HG03060 (cell line): ENCODE measurements around the gene WDTC1.

ENCODE experiments used
- ATAC-seq: cut with Tn5 transposase; IDR thresholded peaks from one replicate; pipeline ENCODE4 v1.9.1; 2021; ENCODE audit warnings: low read depth, moderate number of reproducible peaks; ENCODE audit not compliant: unreplicated experiment

The WDTC1 gene

DNA sequence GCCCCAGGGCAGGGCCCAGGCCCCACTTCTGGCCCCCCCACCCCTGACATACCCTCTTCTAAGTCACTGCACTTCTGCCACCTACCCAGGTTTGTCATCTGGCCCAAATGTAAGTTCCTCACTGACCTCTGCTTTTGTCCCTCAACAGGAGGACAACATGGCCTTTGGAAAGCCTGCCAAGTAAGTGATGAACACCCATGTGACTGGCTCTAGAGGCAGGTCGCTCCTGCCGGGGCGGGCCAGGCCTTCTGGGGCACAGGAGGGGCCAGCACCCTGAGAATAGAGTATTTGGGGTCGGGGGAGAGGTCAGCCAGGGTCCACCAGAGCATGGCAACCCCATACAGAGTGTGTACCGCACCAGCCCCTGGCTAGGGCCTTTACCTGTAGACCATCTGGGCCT, 97.5 kb downstream of the WDTC1 start:
- ATAC-seq: no peak

DNA sequence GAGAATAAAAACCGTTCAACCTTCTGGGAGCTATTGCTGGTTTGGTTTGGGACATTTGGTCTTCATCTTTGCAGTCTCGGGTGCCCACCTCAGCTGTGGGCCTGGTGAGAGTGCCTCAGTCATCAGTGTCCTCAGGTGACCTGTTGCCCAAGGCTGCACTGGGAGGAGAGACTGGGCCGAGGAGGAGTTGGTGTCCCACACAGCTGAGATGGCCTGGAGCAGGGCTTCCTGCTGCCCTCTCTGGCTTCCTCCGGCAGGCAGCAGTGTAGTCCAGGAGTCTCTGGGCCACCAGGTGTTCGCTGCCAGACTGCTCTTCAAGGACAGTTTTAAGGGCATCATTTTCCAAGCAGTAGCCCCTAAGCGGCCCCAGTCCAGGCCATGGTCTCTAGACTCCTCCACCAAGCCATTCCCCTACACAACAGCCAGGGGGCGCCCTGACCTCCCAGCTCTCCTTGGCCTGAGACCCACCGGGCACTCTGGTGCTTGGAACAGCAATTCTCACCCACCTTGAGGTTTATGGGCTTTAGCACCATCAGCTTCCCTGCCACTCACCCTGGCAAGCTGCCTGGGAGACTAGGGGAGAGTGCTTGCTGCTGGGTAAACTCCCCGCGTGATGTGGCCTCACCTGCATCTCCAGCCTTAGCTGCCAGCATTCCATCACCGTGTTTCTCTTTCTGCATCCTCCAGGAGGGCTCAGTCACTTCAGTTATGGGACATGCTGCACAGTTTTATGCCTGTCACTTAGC, 98.3 kb downstream of the WDTC1 start:
- ATAC-seq: no peak

DNA sequence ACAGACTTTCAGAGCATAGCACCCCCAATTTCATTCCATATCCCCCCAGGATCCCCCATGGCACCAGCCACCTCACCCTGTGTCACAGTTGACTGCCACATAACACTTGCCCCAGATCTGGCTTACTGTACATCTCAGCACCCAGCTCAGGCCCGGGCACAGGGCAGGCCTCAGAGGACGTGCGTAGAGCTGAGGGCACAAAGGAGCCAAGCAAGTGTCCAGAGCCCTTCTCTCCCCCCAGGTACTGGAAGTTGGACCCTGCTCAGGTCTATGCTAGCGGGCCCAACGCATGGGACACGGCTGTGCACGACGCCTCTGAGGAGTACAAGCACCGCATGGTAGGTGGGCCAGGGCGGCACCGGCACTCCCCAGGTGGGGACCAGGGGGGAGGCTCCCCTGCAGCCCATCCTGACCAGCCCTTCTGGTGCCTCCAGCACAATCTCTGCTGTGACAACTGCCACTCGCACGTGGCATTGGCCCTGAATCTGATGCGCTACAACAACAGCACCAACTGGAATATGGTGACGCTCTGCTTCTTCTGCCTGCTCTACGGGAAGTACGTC, 99.4 kb downstream of the WDTC1 start:
- no peak for ATAC-seq

DNA sequence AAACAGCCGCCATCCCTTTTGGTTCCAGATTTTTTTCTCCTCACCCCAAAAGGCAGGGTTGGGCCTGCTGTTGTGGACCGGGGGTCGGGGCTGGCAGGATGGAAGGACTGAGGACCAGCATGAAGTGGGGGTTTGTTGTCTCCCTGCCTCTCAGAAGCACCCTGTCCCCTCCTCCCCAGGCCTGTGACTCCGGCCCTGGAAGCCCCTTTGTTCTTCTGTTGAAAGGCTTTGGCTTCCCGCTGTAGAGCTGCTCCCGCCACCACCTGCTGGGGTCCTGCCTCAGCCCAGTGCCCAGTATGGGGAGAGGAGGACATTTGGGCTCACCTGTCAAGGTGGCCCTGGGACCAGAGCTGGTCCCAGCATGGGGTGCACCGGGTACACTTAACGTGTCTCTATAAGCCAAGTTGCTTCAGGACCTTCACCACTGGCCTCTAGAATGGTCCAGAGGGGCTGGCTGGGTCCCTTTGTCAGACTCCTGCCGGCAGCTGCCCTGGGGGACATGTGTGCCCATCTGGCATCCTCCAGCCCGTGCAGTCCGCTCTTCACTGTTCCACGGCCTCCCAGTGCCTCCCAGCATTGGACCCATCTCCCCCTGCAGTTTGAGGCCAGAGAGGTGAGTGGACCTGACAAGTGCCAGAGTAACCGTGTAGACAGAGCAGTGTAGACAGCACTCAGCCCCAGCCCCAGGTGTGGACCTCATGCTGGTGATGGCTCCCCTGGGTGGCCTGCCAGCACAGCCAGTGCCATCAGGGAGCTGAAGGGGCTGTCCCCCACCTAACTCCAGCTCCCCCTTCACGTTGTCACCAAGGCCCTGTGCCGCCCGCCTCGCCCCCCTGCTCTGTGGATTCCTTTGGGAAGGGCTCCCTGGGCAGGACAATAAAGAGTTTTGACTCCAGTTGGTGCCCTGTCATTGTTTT, 101.3 kb downstream of the WDTC1 start:
- ATAC-seq: no peak

DNA sequence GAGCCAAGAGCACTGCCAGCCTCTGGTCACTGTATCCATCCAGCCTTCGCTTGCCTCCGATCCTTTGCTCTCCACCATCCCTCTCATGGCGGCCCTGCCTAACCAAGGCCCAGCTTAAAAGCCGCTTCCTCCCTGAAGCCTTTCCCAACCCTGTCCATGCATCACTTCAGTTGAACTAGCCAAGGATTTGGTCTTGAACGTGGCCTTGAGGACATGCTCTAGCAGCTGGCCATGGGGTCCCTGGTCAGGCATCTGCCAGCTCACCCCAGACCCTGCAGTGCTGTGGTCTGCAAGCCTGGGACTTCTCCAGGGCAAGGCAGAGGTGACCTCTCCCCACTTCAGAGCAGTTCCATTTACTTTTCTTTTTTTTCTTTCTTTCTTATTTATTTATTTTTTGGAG, 102.3 kb downstream of the WDTC1 start:
- no peak for ATAC-seq

DNA sequence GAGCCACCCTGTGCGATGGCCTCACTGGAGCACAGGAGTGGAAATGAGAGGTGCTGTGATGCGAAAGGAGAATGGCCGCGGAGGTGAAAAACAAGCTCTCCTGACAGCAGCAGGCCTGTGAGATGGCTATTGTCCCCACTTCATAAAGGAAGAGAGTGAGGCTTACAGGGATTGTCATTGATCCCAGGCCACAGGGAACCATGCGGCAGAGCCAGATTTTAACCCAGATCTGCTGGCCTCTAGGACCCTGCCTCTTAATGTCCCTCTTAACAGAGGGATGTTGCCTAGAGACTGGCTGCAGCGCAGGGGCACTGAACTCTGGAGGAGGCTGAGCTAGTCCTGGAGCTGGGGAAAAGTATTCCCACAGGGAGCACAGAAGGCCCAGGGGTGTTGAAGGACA, 104.3 kb downstream of the WDTC1 start:
- ATAC-seq: no peak

DNA sequence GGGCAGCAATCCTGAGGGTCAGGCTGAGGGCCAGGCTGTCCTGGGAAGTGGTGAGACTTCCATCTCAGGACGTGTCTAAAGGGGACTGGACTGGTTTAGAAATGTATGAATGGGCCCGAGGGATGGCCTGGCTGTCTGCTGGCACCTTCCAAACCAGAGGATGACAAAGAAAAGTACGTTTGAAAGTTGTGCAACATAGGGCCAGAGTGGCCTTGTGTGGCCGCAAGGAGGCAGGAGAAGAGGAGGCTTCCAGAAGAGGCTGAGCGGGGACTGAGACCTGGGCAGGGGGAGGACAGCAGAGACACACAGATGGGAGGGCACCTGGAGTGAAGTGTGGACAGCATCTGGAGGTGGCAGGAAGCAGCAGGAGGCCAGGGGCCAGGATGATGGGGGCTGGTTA, 104.8 kb downstream of the WDTC1 start:
- ATAC-seq: no peak

DNA sequence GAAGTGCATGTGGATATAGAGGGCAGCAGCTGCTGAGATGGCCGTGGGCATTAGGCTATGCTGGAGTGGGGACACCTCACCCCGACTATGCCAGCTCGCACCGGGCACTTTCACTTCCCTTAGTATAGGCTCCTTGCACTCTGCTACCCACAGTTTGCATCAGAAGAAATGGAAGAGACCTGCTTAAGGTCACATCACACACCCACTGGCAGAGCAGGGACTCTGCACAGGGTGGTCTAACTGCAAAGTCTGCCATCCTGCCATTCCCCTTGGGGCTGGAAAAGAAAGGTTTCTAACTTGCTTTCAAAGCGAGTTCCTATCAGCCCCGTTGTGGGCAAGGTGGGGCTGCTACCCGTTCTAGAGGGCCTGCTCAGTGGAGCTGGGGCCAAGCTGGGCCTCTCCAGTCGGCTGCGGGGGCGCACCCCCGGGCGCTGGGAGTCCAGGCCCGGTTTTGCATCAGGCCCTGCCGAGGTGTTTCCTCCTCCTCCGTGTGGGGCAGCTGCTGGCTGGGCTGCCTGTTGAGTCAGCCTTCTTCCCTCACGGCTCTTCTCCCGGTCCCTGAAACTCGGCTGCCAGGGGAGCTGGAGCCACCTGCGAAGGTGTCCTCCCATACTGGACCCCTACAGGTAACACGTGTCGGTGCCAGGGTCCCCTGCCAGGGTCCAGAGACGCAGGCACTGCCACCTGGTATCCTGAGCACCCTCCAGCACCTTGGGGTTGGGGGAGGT, 107.3 kb downstream of the WDTC1 start, which contains the start of gene SYTL1:
SYTL1 (plus strand) TSS at position 498 of the 728 bp plus-strand sequence. CDS start 3,313 bp downstream, outside the sequence.
- no peak for ATAC-seq

DNA sequence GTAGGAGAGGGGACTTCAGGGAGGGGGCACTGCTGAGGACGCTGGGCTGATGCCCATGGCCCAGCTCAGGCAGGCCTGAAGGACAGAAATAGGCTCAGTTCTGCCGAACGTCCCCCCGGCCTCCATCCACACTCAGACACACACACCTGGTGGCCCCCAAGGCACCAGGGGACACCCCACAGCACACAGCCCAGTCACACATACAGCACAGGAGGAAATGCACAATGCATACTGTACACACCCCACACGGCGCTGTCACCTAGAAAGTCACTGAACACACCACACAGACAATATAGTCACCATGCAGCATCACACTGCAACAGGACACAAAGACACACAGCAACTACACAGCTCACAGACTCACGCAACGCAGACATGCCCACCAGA, 108.0 kb downstream of the WDTC1 start:
- no peak for ATAC-seq

DNA sequence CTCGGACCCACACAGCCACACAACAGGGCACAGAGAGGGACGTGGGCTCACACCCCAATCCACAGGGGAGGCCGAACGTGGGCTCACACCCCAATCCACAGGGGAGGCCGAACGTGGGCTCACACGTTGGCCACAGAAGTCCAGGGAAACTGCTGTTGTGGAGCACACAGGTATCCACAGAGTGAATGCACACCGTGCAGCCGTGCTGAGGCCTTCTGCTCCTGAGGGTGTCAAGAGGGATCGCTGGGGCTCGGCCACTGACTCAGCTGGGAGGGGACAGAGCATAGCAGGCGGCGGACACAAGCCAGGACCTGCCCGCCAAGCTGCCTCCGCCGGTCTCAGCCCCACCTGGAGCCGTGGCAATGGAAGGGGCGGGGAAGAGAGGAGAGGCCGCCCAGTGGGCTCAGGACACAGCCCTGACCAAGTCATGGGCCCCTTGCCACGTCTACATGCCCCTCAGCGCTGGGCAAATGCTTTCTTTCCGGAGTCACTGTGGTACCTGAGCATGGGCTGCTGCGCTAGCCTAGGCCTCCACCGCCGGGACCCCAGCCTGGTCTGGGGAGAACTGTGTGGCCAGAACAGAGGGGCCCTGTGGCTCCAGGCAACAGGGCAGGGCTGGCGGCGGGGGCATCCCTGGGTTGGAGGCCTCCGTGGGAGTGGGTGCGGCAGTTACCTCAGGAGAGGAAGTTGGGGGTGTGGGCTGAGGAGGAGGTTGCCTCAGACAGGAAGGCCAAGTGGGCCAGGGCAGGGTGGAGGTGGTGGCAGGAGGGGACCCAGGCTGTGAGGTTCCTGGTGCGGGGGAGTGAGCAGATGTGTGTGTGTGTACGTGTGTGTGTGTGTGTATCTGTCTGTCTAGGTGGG, 108.6 kb downstream of the WDTC1 start:
- ATAC-seq: no peak

DNA sequence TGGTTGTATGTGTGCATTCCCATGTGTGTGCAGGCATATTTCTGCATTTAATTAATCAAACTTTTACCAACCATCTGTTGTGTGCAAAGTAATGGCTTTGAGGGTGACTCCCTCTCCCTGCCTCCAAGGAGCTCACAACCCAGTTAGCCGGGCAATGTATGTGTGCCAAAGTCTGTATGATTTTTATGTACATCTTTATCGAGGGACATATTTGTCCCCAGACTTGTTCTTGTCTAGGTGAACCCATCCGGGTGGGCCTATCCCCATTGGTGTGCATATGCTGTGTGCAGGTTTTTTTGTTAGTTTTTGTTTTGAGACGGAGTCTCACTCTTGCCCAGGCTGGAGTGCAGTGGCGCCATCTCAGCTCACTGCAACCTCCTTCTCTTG, 109.2 kb downstream of the WDTC1 start:
- ATAC-seq: no peak

DNA sequence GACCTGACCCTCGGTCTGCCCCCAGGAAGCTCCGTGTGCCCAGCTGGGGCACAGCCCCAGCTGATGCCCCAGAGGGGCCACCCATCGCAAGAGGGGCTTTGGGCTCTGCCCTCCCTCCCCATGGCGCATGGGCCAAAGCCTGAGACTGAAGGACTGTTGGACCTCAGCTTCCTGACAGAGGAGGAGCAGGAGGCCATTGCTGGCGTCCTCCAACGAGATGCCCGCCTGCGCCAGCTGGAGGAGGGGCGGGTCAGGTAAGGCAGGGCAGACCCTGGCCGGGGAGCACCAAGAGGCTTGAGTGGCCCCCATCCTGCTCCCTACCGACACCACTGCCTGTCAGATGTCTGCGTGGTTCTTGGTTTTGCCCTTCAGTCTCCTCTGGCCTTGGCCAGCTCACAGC, 110.8 kb downstream of the WDTC1 start:
- no peak for ATAC-seq

DNA sequence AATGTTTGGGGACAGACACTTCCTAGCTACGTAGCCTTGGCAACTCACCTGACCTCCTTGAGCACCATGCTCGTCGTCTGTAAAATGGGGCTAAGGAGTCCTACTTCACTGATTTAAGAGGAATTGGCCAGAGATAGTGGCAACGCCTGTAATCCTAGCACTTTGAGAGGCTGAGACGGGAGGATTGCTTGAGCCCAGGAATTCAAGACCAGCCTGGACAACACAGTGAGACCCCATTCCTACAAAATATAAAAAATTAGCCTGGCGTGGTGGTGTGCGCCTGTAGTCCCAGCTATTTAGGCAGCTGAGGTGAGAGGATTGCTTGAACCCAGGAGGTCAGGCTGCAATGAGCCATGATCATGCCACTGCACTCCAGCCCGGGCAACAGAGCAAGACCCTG, 111.9 kb downstream of the WDTC1 start:
- ATAC-seq: no peak

DNA sequence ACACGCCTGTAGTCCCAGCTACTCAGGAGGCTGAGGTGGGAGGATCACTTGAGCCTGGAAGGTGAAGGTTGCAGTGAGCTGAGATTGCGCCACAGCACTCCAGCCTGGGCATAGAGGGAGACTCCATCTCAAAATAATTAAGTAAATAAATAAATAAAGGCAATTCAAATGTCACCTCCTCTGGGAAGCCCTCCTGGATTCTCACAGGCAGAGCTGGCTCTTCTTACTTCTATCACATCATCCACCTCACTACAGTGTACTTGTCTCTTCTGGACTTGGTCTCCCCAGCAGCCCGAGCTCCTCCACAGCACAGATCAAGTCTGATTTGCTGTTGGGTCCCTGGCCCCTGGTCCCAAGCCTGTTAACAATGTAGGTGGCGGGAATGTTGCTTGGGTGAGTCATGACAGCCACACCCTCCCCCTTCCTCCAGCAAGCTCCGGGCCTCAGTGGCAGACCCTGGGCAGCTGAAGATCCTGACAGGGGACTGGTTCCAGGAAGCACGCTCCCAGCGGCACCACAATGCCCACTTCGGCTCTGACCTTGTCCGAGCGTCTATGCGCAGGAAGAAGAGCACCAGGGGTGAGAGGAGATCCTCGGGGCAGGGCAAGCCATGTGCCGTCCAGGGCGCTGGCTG, 112.7 kb downstream of the WDTC1 start:
- ATAC-seq: no peak

DNA sequence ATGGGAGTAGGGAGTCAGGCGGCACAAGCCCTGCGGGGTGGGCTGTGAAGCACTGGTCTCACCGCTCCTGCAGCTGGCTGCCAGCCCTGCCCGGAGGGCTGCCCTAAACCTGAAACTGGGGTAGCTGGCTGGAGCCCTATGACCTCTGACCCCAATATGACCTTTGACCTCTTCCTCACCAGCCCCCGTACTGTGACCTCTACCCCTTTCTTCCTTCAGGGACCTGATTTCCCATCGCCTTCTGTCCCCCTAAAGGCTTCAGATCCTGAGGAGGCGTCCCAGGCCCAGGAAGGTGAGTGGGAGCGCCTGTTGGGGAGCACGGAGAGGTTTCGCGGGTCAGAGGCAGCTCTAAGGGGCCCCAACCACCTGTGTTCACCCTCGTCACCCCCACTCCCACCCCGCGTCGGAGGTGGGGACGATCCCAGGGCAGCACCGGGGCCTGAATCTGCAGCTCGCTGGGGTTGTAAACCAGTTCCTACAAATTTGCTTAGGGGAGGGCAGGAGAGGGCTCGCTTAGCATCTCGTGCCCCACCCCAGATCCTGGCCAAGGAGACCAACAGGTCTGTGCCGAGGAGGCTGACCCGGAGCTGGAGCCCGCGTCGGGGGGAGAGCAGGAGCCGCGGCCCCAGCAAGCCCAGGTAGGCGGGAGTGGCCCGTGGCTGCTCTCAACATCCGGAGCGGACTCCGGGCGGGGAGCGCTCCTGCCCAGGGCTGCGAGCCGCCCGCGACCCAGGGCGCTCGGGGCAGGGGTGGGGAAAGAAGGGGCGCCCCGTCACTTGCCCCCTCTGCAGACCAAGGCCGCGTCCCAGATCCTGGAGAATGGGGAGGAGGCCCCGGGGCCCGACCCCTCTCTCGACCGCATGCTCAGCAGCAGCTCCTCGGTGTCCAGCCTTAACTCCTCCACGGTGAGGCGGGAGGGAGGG, 114.7 kb downstream of the WDTC1 start:
- no peak for ATAC-seq

DNA sequence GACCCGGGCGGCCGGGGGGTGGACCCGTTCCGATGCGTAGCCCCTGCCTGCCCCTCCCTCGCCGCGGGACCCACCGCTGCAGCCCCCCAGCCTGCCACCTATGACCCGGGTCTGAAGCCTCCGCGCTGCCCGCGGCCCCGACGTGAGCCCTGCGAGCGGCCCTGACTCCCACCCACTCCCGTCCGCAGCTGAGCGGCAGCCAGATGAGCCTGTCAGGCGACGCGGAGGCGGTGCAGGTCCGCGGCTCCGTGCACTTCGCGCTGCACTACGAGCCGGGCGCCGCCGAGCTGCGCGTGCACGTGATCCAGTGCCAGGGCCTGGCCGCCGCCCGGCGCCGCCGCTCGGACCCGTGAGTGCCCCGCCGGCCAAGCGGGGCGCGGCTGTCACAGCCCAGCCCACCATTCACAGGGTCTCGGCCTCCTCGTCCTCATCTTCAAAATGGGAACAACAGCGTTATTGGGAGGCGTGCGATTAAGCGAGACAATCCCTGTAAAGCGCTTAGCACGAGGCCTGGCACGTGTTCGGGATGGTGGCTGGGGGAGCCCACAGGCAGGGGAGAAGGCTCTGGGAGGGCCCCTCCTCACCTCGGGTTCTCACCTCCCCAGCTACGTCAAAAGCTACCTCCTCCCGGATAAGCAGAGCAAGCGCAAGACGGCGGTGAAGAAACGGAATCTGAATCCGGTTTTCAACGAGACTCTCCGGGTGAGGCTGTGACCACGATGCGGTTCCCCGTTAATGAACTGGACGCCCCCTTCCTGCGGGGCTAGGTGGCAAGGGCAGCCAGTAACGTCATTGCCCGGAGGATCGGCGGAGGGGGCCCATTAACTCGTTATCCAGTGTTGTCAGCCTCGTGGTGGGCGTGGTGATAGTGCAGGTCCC, 115.6 kb downstream of the WDTC1 start:
- ATAC-seq: no peak
